MCF 10A (cell line): Measurements from ENCODE around the gene GCM1. TPM values are rescaled to one million over a fixed set of nuclear protein-coding genes. Genes with fewer than 3 reads are reported as not detected.

ENCODE experiments used
- BruUV-seq: library from RNA; stranded (reverse); fragments of 400-500 nt; replicated peaks from 2 replicates; lab custom pipeline; 2021; lab: Mats Ljungman, UMichigan
- CTCF ChIA-PET: fragments of 300-600 bp; sonication (Branson Sonifier 250); formaldehyde crosslinking; extraction: SDS; loops from one replicate; lab custom pipeline; 2021; ENCODE audit warnings: antibody characterized with exemption, inconsistent platforms; lab: Yijun Ruan, JAX
- POLR2A ChIA-PET: fragments of 300-600, 350-650 bp; sonication (Branson Sonifier 250); formaldehyde crosslinking; extraction: SDS; loops from one replicate; lab custom pipeline; 2020; ENCODE audit warnings: antibody characterized with exemption, inconsistent platforms; lab: Yijun Ruan, JAX
- DNase-seq: peaks from one replicate; pipeline ENCODE4 v3.0.0-alpha.2; 2018; ENCODE audit not compliant: unreplicated experiment
- H3K27ac Mint-ChIP-seq: one replicate; pipeline ENCODE4 v1.8.0; 2022; ENCODE audit warnings: mild to moderate bottlenecking, low read depth, mixed read lengths; ENCODE audit not compliant: unreplicated experiment
- H3K27me3 Mint-ChIP-seq: one replicate; pipeline ENCODE4 v1.8.0; 2022; ENCODE audit warnings: mixed read lengths; ENCODE audit not compliant: insufficient read depth, unreplicated experiment
- H3K36me3 Mint-ChIP-seq: one replicate; pipeline ENCODE4 v1.8.0; 2022; ENCODE audit warnings: mild to moderate bottlenecking, moderate library complexity, mixed read lengths; ENCODE audit not compliant: insufficient read depth, unreplicated experiment
- H3K4me1 Mint-ChIP-seq: one replicate; pipeline ENCODE4 v1.8.0; 2022; ENCODE audit warnings: mixed read lengths; ENCODE audit not compliant: insufficient read depth, unreplicated experiment
- H3K4me3 Mint-ChIP-seq: one replicate; pipeline ENCODE4 v1.8.0; 2022; ENCODE audit warnings: mild to moderate bottlenecking, moderate library complexity, mixed read lengths; ENCODE audit not compliant: unreplicated experiment
- H3K9me3 Mint-ChIP-seq: one replicate; pipeline ENCODE4 v1.8.0; 2022; ENCODE audit warnings: mixed read lengths; ENCODE audit not compliant: unreplicated experiment
- CTCF ChIP-seq: fragments of 200-600 bp; IDR thresholded peaks from one replicate; pipeline ENCODE4 v1.8.0; 2022; ENCODE audit warnings: antibody characterized with exemption, mild to moderate bottlenecking; ENCODE audit not compliant: unreplicated experiment
- intact Hi-C: fragments of 100-400 bp; cut with micrococcal nuclease; formaldehyde crosslinking; loops from 2 replicates; pipeline ENCODE4 v1.14.1; 2022
- total RNA-seq: library from RNA; stranded (reverse); gene quantifications from 2 replicates; pipeline ENCODE4 v1.2.3, GENCODE V29; 2022

The GCM1 gene
- total RNA-seq, 1 experiment from 2014 or later, result not detected

DNA sequence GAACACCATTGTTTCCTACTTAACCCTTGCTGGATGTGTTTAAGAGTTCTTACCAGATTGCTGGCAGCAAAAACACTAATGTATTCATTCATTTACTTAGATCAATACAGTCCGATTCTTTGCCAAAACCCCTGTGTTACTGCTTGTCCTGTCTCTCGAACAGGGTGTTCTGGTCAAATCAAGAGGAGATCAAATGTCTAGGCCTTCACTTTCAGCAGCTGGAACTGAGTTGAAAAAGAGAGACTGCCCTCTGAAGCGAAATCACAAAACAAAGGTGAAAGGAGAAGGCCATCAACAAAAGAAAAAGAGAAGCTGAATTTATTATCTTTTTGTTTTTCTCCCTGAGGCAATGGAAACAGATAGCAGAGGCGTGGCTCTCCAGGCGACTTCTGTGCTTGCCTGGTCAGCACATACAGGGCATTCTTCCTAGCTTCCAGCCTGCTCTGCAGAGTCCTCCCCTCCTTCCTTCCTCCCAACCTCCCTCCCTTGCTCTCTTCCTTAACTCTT lies 44.1 kb upstream of the GCM1 start:
- no peaks in the 10 kb centered on the region for H3K9me3 Mint-ChIP-seq

GRCh38 chr6:53189554-53189953 lies 40.9 kb upstream of the GCM1 start:
- no peak overlapping the region for H3K4me3 Mint-ChIP-seq
- H3K27me3 Mint-ChIP-seq, result no peaks in the 10 kb centered on the region
- BruUV-seq, result no TSS peak
- no peaks in the 10 kb centered on the region for H3K9me3 Mint-ChIP-seq
- TF ChIP-seq CTCF, result no peak
- intact Hi-C loops, result no loop called here
- ChIA-PET CTCF (interaction anchor here (0.7 kb wide), 1 partner anchor 57 kb away, joined by 4 read pairs; no protein-coding TSS in a partner anchor), POLR2A (no interaction called here)
- no peaks in the 10 kb centered on the region for H3K36me3 Mint-ChIP-seq
- no peak for DNase-seq
- no peak overlapping the region for H3K27ac Mint-ChIP-seq
- H3K4me1 Mint-ChIP-seq, result no peaks in the 10 kb centered on the region

More for the DNA sequence above, 44.1 kb upstream of the GCM1 start:
- no peaks in the 10 kb centered on the region for H3K4me1 Mint-ChIP-seq
- DNase-seq, result no peak
- CTCF ChIA-PET, result interaction anchor here (1.2 kb wide), 1 partner anchor 279 kb away, joined by 3 read pairs; no protein-coding TSS in a partner anchor
- BruUV-seq, result no TSS peak
- H3K4me3 Mint-ChIP-seq, result no peak overlapping the region
- H3K27ac Mint-ChIP-seq, result no peak overlapping the region
- TF ChIP-seq CTCF, result no peak
- no peaks in the 10 kb centered on the region for H3K27me3 Mint-ChIP-seq
- POLR2A ChIA-PET, result interaction anchor here (0.9 to 1.0 kb wide), 2 partner anchors 46 to 52 kb away, joined by 3 to 4 read pairs; no protein-coding TSS in a partner anchor
- intact Hi-C loops, result no loop called here
- H3K36me3 Mint-ChIP-seq, result no peaks in the 10 kb centered on the region

- no TSS peak for BruUV-seq
- H3K27ac Mint-ChIP-seq, result no peak overlapping the region
Observed at GRCh38 chr6:53188833-53189232, 40.2 kb upstream of the GCM1 start.

DNA sequence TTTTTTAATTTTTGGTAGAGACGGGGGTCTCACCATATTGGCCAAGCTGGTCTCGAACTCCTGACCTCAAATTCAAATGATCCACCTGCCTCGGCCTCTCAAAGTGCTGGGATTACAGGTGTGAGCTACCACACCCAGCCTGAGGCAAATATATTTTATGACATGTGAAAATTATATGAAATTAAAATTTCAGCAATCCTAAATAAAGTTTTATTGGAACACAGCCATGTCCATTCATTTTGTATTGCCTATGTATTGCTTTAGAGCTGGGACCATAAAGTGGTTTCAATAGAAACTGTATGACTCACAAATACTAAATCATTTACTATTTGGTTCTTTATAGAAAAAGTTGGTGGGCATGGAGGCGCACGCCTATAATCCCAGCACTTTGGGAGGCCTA lies 32.0 kb upstream of the GCM1 start:
- no TSS peak for BruUV-seq
- intact Hi-C loops, result no loop called here
- no peak for DNase-seq
- Mint-ChIP-seq H3K27me3 (no peaks in the 10 kb centered on the region), H3K27ac (no peak overlapping the region), H3K4me3 (no peak overlapping the region), H3K36me3 (no peaks in the 10 kb centered on the region), H3K4me1 (peaks cover 5% of the 10 kb centered on the region), H3K9me3 (no peaks in the 10 kb centered on the region)
- POLR2A ChIA-PET, result no interaction called here
- no peak for TF ChIP-seq CTCF
- CTCF ChIA-PET, result interaction anchor here (0.6 to 1.7 kb wide), 2 partner anchors 9 to 301 kb away, joined by 3 to 9 read pairs; no protein-coding TSS in a partner anchor

More at GRCh38 chr6:53188833-53189232, 40.2 kb upstream of the GCM1 start:
- ChIA-PET CTCF (interaction anchor here (1.0 kb wide), 1 partner anchor 16 kb away, joined by 5 read pairs; no protein-coding TSS in a partner anchor), POLR2A (no interaction called here)
- Mint-ChIP-seq H3K36me3 (no peaks in the 10 kb centered on the region), H3K4me3 (no peak overlapping the region), H3K27me3 (no peaks in the 10 kb centered on the region), H3K4me1 (no peaks in the 10 kb centered on the region), H3K9me3 (no peaks in the 10 kb centered on the region)
- DNase-seq, result no peak
- TF ChIP-seq CTCF, result no peak
- intact Hi-C loops, result no loop called here
